Brain microvascular endothelial cell (primary cell): ENCODE measurements around the gene RNF217.

Source experiments
- DNase-seq: peaks from one replicate; pipeline ENCODE4 v3.0.0-alpha.2; 2020
- H3K27ac ChIP-seq: fragments of 250-450 bp; sonication (Bioruptor Pico); 2 replicates; pipeline ENCODE4 v1.5.1; 2020; ENCODE audit warnings: mild to moderate bottlenecking, moderate library complexity
- H3K27me3 ChIP-seq: fragments of 250-450 bp; sonication (Bioruptor Pico); replicated peaks from 2 replicates; pipeline ENCODE4 v1.5.1; 2020; ENCODE audit warnings: mild to moderate bottlenecking
- H3K36me3 ChIP-seq: fragments of 250-450 bp; sonication (Bioruptor Pico); replicated peaks from 2 replicates; pipeline ENCODE4 v1.5.1; 2020; ENCODE audit warnings: mild to moderate bottlenecking
- H3K4me3 ChIP-seq: 2 replicates; pipeline ENCODE4 v1.5.1; 2011; ENCODE audit warnings: low read depth, mild to moderate bottlenecking, control low read depth, low read length, moderate library complexity
- in situ Hi-C: cut with HindIII; loops from 2 replicates; pipeline ENCODE4 v1.10.0; 2017; ENCODE audit warnings: low sequenced_read_pairs, low pct_ligation_motif_present
- TF ChIP-seq, protein P1 (sequence below): IDR thresholded peaks from 2 replicates; pipeline ENCODE4 v1.5.1; 2011; ENCODE audit warnings: low read depth, mild to moderate bottlenecking, moderate library complexity, low read length, control low read depth, inconsistent platforms; ENCODE audit errors: missing control alignments

Gene RNF217

DNA sequence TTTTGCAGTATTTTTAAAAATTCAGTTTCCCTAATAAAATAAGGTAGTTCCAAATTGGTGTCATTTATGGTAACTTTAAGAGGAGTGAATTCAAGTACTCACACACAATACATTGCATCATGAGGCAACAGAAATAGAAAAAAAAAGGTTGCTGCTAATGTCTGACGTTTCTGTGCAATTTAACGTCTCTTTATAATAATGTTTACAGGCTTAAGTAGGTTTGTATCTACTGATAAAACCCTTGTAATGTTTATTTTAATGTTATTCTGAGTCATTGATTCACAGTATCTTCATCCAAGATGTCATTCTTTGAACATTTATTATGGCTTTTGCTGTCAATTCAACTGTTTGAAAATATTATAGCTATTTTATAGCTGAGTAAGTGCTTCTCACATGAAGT, 86.0 kb downstream of the RNF217 start:
- TF ChIP-seq, protein P1, sequence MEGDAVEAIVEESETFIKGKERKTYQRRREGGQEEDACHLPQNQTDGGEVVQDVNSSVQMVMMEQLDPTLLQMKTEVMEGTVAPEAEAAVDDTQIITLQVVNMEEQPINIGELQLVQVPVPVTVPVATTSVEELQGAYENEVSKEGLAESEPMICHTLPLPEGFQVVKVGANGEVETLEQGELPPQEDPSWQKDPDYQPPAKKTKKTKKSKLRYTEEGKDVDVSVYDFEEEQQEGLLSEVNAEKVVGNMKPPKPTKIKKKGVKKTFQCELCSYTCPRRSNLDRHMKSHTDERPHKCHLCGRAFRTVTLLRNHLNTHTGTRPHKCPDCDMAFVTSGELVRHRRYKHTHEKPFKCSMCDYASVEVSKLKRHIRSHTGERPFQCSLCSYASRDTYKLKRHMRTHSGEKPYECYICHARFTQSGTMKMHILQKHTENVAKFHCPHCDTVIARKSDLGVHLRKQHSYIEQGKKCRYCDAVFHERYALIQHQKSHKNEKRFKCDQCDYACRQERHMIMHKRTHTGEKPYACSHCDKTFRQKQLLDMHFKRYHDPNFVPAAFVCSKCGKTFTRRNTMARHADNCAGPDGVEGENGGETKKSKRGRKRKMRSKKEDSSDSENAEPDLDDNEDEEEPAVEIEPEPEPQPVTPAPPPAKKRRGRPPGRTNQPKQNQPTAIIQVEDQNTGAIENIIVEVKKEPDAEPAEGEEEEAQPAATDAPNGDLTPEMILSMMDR, result no peak
- no peaks in the 10 kb centered on the region for H3K36me3 ChIP-seq

DNA sequence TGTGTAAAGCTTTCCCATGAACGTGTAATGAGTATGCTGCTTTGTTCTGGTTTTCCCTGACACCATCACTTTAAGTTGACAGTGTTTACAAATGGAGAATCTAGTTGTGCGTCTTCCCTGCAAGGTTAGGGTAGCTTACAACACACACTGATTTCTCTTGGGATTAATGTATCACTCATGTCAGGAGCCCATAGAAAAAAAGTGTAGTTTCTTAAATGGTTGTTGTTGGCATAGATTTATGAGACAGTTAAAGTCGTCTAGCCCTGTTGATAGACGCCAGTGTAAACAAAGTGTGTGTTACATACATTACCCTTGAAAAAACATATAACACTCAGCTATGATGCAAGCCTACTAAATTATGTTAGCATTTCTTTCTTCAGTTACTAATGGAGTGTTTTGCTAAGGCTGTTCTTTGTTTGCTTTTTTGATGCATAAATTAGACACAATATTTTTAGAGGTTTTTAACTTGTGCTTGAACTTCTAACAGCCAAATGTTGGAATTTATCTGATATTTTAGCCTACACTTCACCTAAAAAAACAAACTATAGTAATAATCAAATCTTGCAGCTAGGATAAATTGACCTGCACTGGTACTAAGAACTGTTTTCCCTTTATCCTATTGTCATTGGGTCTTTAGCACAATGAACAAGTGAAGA, 88.6 kb downstream of the RNF217 start:
- DNase-seq, result no peak
- H3K36me3 ChIP-seq, result no peaks in the 10 kb centered on the region
- TF ChIP-seq, protein P1, result no peak
- no peak overlapping the region for H3K27ac ChIP-seq
- no peaks in the 10 kb centered on the region for H3K27me3 ChIP-seq
- in situ Hi-C loops, result no loop called here
- no peak overlapping the region for H3K4me3 ChIP-seq

More for the DNA sequence above, 86.0 kb downstream of the RNF217 start:
- in situ Hi-C loops, result no loop called here
- Histone ChIP-seq H3K27ac (no peak overlapping the region), H3K4me3 (no peak overlapping the region), H3K27me3 (no peaks in the 10 kb centered on the region)
- DNase-seq, result no peak

DNA sequence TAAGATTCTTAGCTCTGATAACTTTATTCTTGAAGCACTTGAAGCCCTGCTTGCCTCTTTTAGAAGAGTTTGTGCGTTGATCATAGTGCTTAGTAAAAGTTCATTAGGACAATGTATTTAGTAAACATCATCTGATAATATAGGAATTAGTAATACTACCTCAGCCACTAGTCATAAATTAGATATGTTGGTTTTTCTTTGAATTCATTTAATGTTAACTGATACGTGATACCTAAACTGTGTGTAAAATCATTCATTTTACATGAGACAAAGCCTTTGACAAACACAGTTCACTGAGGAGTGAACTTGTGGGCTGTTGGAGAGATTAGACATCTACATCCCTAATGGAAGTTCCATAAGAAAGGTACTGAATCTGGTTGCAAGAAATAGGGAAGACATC, 91.6 kb downstream of the RNF217 start:
- in situ Hi-C loops, result no loop called here
- TF ChIP-seq, protein P1, result no peak
- H3K36me3 ChIP-seq, result no peaks in the 10 kb centered on the region

DNA sequence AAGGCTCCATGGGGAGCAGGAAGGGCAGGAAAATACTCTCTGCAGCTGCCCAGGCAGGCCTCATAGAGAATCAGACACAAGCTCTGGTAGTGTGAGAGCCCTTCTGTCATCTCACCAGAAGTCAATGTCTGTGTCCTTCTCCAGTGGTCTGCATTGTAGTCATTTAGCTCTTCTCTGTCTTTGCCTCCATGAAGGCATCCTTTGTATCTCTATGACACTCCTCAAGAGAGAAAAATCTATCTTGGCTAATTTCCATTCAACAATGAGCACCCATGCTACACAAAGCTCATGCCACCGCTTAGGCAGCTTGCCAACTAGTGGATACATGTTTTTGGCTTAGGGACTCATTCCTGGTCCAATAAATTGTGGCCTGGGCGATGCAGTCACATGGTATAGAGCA, 92.1 kb downstream of the RNF217 start:
- Histone ChIP-seq H3K27ac (no peak overlapping the region), H3K4me3 (no peak overlapping the region), H3K36me3 (no peaks in the 10 kb centered on the region), H3K27me3 (no peaks in the 10 kb centered on the region)
- TF ChIP-seq, protein P1, result no peak
- DNase-seq, result no peak
- in situ Hi-C loops, result no loop called here

More for the DNA sequence above, 91.6 kb downstream of the RNF217 start:
- Histone ChIP-seq H3K27me3 (no peaks in the 10 kb centered on the region), H3K4me3 (no peak overlapping the region), H3K27ac (no peak overlapping the region)
- DNase-seq, result no peak

DNA sequence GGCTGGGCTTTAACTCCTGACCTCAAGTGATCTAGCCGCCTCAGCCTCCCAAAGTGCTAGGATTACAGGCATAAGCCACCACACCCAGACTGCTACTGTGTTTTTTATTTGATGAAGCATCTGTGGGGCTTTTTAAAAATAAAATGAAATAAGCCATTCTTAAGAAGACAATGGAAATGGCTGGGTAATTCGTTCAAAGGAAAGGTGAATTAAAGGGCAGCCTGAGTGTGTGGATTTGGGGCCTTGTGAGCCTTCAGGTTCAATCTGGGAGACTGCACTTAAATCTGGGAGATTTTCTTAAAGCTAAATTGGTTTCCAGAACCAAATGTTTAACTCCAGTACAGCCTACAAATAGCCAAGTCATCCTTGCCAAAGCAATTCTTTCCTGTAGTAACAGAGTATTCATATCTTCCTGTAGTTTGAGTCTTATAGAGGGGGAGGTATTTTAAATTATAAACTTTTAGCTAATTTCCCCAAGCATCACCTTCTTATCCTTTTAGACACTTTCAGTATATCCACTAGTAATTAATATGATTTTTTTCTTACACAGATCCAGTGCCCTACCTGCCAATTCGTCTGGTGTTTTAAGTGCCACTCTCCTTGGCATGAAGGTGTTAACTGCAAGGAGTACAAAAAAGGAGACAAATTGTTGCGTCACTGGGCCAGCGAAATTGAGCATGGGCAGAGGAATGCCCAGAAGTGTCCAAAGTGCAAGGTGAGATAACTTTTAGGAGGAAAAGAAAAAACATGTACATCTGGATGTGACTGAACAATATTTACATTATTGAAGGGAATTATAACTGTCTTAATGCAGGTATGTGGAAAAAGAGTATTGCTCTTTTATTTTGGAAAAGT, 95.4 kb downstream of the RNF217 start:
- in situ Hi-C loops, result no loop called here
- no peak for DNase-seq
- TF ChIP-seq, protein P1, result no peak
- H3K36me3 ChIP-seq, result no peaks in the 10 kb centered on the region
- H3K27me3 ChIP-seq, result no peaks in the 10 kb centered on the region
- no peak overlapping the region for H3K4me3 ChIP-seq
- no peak overlapping the region for H3K27ac ChIP-seq

DNA sequence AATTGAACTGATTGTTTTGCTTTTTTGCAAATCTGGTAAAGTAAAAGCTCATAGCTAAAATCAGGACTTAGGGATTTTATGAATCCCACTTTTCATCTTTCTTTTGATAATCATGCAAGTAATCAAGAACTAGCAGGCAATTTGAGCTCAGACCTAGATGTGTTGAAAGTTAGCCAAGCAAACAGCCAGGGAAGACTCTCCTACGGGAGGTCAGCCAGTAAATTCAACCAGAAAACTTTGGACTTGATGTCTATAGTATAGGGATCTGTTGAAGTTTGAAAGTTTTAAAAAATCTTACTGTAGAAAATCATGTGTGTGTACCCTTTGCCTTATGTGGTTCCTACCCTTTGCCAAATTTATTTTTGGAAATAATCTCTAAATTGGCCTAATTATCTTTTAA, 96.3 kb downstream of the RNF217 start:
- DNase-seq, result no peak
- in situ Hi-C loops, result no loop called here
- TF ChIP-seq, protein P1, result no peak

More for the DNA sequence above, 96.3 kb downstream of the RNF217 start:
- Histone ChIP-seq H3K27me3 (no peaks in the 10 kb centered on the region), H3K27ac (no peak overlapping the region), H3K36me3 (no peaks in the 10 kb centered on the region), H3K4me3 (no peak overlapping the region)
